SU-DHL-6 (cell line): Measurements from ENCODE around the gene KATNB1.

Experiments
- EZH2phosphoT487 ChIP-seq: fragments of 200-600 bp; sonication (generic), shearing (Covaris generic); conservative IDR thresholded peaks from 2 replicates; pipeline ENCODE4 v1.6.1; 2018; ENCODE audit warnings: mild to moderate bottlenecking, antibody characterized with exemption, low read length, moderate library complexity, mixed read lengths
- TF ChIP-seq, protein P1 (sequence below): fragments of 200-600 bp; sonication (generic); IDR thresholded peaks from one replicate; pipeline ENCODE4 v1.5.1; 2017; ENCODE audit warnings: antibody characterized with exemption, mild to moderate bottlenecking, low read length, moderate library complexity; ENCODE audit not compliant: insufficient read depth, poor library complexity, severe bottlenecking

DNA sequence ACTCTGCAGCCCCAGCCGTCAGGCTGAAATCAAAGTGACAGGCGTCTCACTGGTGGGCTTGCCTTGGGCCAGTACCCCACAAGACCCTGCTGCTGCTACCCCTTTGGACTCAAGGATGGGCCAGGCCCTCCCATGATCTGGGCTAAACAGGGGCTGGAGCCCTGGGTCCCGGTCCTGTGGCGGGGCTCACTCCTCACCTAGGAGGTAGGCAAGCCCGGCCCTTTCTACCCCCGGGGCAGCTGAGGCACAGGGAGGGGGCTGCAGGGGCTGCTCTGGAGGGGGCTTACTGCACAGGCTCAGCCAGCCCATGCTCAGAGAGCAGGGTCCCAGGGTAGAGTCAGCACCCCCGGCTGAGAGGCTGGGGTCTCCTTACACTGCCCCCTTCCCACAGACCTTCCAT lies 23.6 kb downstream of the KATNB1 start:
- TF ChIP-seq, protein P1, sequence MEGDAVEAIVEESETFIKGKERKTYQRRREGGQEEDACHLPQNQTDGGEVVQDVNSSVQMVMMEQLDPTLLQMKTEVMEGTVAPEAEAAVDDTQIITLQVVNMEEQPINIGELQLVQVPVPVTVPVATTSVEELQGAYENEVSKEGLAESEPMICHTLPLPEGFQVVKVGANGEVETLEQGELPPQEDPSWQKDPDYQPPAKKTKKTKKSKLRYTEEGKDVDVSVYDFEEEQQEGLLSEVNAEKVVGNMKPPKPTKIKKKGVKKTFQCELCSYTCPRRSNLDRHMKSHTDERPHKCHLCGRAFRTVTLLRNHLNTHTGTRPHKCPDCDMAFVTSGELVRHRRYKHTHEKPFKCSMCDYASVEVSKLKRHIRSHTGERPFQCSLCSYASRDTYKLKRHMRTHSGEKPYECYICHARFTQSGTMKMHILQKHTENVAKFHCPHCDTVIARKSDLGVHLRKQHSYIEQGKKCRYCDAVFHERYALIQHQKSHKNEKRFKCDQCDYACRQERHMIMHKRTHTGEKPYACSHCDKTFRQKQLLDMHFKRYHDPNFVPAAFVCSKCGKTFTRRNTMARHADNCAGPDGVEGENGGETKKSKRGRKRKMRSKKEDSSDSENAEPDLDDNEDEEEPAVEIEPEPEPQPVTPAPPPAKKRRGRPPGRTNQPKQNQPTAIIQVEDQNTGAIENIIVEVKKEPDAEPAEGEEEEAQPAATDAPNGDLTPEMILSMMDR: no peak
- no peak for TF ChIP-seq EZH2phosphoT487
